Osteoblast (primary cell): ENCODE results near the gene TMEM183A. TPM values are rescaled to one million over a fixed set of nuclear protein-coding genes. Genes with fewer than 3 reads are reported as not detected.
A peak's percentile ranks its signal among the peaks of the same experiment; 100 is the strongest.

Source experiments
- DNase-seq: peaks from one replicate; pipeline ENCODE4 v3.0.0; 2011; ENCODE audit warnings: low spot score, mixed read lengths; ENCODE audit not compliant: insufficient read length; ENCODE audit errors: missing footprints
- H2AFZ ChIP-seq: 2 replicates; pipeline ENCODE4 v1.6.0; 2011; ENCODE audit warnings: mild to moderate bottlenecking, low read length
- H3K27ac ChIP-seq: 2 replicates; pipeline ENCODE4 v1.5.1; 2011; ENCODE audit warnings: mild to moderate bottlenecking, low read depth, low read length, moderate library complexity
- H3K27me3 ChIP-seq: 2 replicates; pipeline ENCODE4 v1.6.0; 2012; ENCODE audit warnings: mild to moderate bottlenecking, control low read depth, inconsistent platforms, low read length, moderate library complexity; ENCODE audit not compliant: insufficient read depth
- H3K36me3 ChIP-seq: 2 replicates; pipeline ENCODE4 v1.5.1; 2011; ENCODE audit warnings: mild to moderate bottlenecking, low read length, control low read depth, moderate library complexity; ENCODE audit not compliant: insufficient read depth
- H3K4me1 ChIP-seq: 2 replicates; pipeline ENCODE4 v1.5.1; 2011; ENCODE audit warnings: mild to moderate bottlenecking, low read length, control low read depth, moderate library complexity; ENCODE audit not compliant: insufficient read depth
- H3K4me2 ChIP-seq: 2 replicates; pipeline ENCODE4 v1.6.0; 2011; ENCODE audit warnings: mild to moderate bottlenecking, low read length; ENCODE audit not compliant: insufficient read depth
- H3K4me3 ChIP-seq: fragments of 200-600 bp; sonication (generic); 3 replicates; pipeline ENCODE4 v1.5.1; 2012; ENCODE audit warnings: mild to moderate bottlenecking, low read length, inconsistent platforms; ENCODE audit not compliant: insufficient read depth
- H3K79me2 ChIP-seq: 2 replicates; pipeline ENCODE4 v1.6.0; 2012; ENCODE audit warnings: mild to moderate bottlenecking, low read length, control low read depth, inconsistent platforms; ENCODE audit not compliant: insufficient read depth
- H3K9me3 ChIP-seq: 2 replicates; pipeline ENCODE4 v1.5.1; 2011; ENCODE audit warnings: low read depth, low read length, control low read depth
- H4K20me1 ChIP-seq: 2 replicates; pipeline ENCODE4 v1.6.0; 2012; ENCODE audit warnings: mild to moderate bottlenecking, low read length, control low read depth; ENCODE audit not compliant: insufficient read depth
- CTCF ChIP-seq: IDR thresholded peaks from 2 replicates; pipeline ENCODE4 v1.5.1; 2011; ENCODE audit warnings: mild to moderate bottlenecking, low read depth, low read length, moderate library complexity; ENCODE audit errors: extremely low read depth
- total RNA-seq: library from RNA; depleted of rRNA; stranded (reverse); fragments of >200 nt; gene quantifications from 2 replicates; pipeline ENCODE4 v1.2.3, GENCODE V29; 2012

TMEM183A gene
- total RNA-seq, 1 donor = 118 TPM

GRCh38 chr1:202987922-202988583, 19.1 kb upstream of the TMEM183A start:
- Histone ChIP-seq H3K36me3 (no peaks in the 10 kb centered on the region), H3K27ac (no peak overlapping the region), H3K27me3 (peaks cover 47% of the 10 kb centered on the region), H2AFZ (no peak overlapping the region), H3K4me3 (no peak overlapping the region), H3K79me2 (no peaks in the 10 kb centered on the region), H3K4me2 (no peak overlapping the region), H3K4me1 (no peaks in the 10 kb centered on the region), H4K20me1 (no peaks in the 10 kb centered on the region), H3K9me3 (no peaks in the 10 kb centered on the region)
- no peak for TF ChIP-seq CTCF
- DNase-seq = peak; percentile 18

GRCh38 chr1:202989879-202990278, 17.3 kb upstream of the TMEM183A start:
- Histone ChIP-seq H3K36me3 (no peaks in the 10 kb centered on the region), H3K4me3 (no peak overlapping the region), H3K4me2 (no peak overlapping the region), H3K27ac (no peak overlapping the region), H4K20me1 (no peaks in the 10 kb centered on the region), H3K9me3 (no peaks in the 10 kb centered on the region), H3K4me1 (no peaks in the 10 kb centered on the region), H2AFZ (no peak overlapping the region), H3K27me3 (peaks cover 43% of the 10 kb centered on the region), H3K79me2 (no peaks in the 10 kb centered on the region)
- TF ChIP-seq CTCF = no peak
- DNase-seq = no peak

- Histone ChIP-seq H2AFZ (no peak overlapping the region), H3K36me3 (no peaks in the 10 kb centered on the region), H3K4me2 (no peak overlapping the region), H3K9me3 (no peaks in the 10 kb centered on the region), H3K4me1 (no peaks in the 10 kb centered on the region), H3K27me3 (peaks cover 48% of the 10 kb centered on the region), H3K27ac (no peak overlapping the region), H4K20me1 (no peaks in the 10 kb centered on the region), H3K4me3 (no peak overlapping the region), H3K79me2 (no peaks in the 10 kb centered on the region)
- TF ChIP-seq CTCF = no peak
- no peak for DNase-seq
These were observed 16.1 kb upstream of the TMEM183A start for GRCh38 chr1:202991112-202991511.

GRCh38 chr1:202994756-202995155, 12.4 kb upstream of the TMEM183A start:
- H3K27me3 ChIP-seq = peaks cover 44% of the 10 kb centered on the region
- H3K79me2 ChIP-seq = no peaks in the 10 kb centered on the region
- no peaks in the 10 kb centered on the region for H3K36me3 ChIP-seq
- no peaks in the 10 kb centered on the region for H3K9me3 ChIP-seq
- H3K27ac ChIP-seq = no peak overlapping the region
- TF ChIP-seq CTCF = no peak
- H3K4me2 ChIP-seq = no peak overlapping the region
- H2AFZ ChIP-seq = no peak overlapping the region
- H4K20me1 ChIP-seq = no peaks in the 10 kb centered on the region
- DNase-seq = no peak
- H3K4me3 ChIP-seq = no peak overlapping the region
- no peaks in the 10 kb centered on the region for H3K4me1 ChIP-seq
